AG04450 (cell line): ENCODE data around the gene APH1B. TPM values are rescaled to one million over a fixed set of nuclear protein-coding genes. Genes with fewer than 3 reads are reported as not detected.

Experiments
- CTCF ChIA-PET: fragments of 300-600, 350-600 bp; formaldehyde crosslinking; extraction: SDS; loops from one replicate; lab custom pipeline; 2022; ENCODE audit warnings: antibody characterized with exemption, inconsistent platforms; lab: Charles Lee
- POLR2A ChIA-PET: fragments of 350-600 bp; formaldehyde crosslinking; extraction: SDS; loops from one replicate; lab custom pipeline; 2021; ENCODE audit warnings: antibody characterized with exemption, inconsistent platforms; lab: Yijun Ruan, JAX
- DNase-seq: peaks from one replicate; pipeline ENCODE4 v3.0.0-alpha.2; 2011; ENCODE audit warnings: low read depth, low spot score
- H3K27ac ChIP-seq: one replicate; pipeline ENCODE4 v1.5.1; 2012; ENCODE audit warnings: low read depth, low read length, control low read depth
- H3K27me3 ChIP-seq: one replicate; pipeline ENCODE4 v1.6.0; 2012; ENCODE audit warnings: low read length; ENCODE audit not compliant: control insufficient read depth, insufficient read depth
- H3K4me3 ChIP-seq: 2 replicates; pipeline ENCODE4 v1.5.1; 2011; ENCODE audit warnings: mild to moderate bottlenecking, low read depth, low read length, control low read depth
- H3K9me3 ChIP-seq: 2 replicates; pipeline ENCODE4 v1.5.1; 2012; ENCODE audit warnings: low read length; ENCODE audit not compliant: control insufficient read depth, insufficient read depth
- CTCF ChIP-seq: IDR thresholded peaks from 2 replicates; pipeline ENCODE4 v1.5.1; 2011; ENCODE audit warnings: low read depth, low read length, control low read depth, inconsistent platforms
- polyA plus RNA-seq: library from polyadenylated mRNA; depleted of rRNA; stranded (reverse); fragments of >200 nt; gene quantifications from 2 replicates; pipeline ENCODE4 v1.2.3, GENCODE V29; 2011

The APH1B gene
- polyA plus RNA-seq, 1 experiment: 17.9 TPM

GRCh38 chr15:63344731-63345390, 67.5 kb downstream of the APH1B start:
- no peaks in the 10 kb centered on the region for H3K9me3 ChIP-seq
- no peak for TF ChIP-seq CTCF
- no peak for DNase-seq
- POLR2A ChIA-PET: no interaction called here
- H3K27ac ChIP-seq: no peak overlapping the region
- no peak overlapping the region for H3K4me3 ChIP-seq
- CTCF ChIA-PET: no interaction called here
- H3K27me3 ChIP-seq: no peaks in the 10 kb centered on the region

GRCh38 chr15:63345391-63345752, 68.0 kb downstream of the APH1B start:
- Histone ChIP-seq H3K4me3 (no peak overlapping the region), H3K27me3 (no peaks in the 10 kb centered on the region), H3K9me3 (no peaks in the 10 kb centered on the region), H3K27ac (no peak overlapping the region)
- ChIA-PET CTCF (no interaction called here), POLR2A (no interaction called here)
- DNase-seq: no peak
- no peak for TF ChIP-seq CTCF

- no peaks in the 10 kb centered on the region for H3K27me3 ChIP-seq
- H3K9me3 ChIP-seq: no peaks in the 10 kb centered on the region
- DNase-seq: no peak
- peak overlapping the region; percentile 61 for H3K27ac ChIP-seq
- H3K4me3 ChIP-seq: no peak overlapping the region
- CTCF ChIA-PET: no interaction called here
- POLR2A ChIA-PET: interaction anchor here (0.6 kb wide), 1 partner anchor 31 kb away, joined by 3 read pairs; no protein-coding TSS in a partner anchor
- TF ChIP-seq CTCF: no peak
Measured at GRCh38 chr15:63347074-63347857, 69.9 kb downstream of the APH1B start.

- Histone ChIP-seq H3K9me3 (no peaks in the 10 kb centered on the region), H3K4me3 (no peak overlapping the region), H3K27ac (peak overlapping the region; percentile 61), H3K27me3 (no peaks in the 10 kb centered on the region)
- CTCF ChIA-PET: interaction anchor here (0.6 to 0.7 kb wide), 2 partner anchors 57 to 69 kb away, joined by 3 to 7 read pairs; no protein-coding TSS in a partner anchor
- no peak for TF ChIP-seq CTCF
- DNase-seq: no peak
- POLR2A ChIA-PET: interaction anchor here (0.9 kb wide), 1 partner anchor 23 kb away, joined by 3 read pairs; no protein-coding TSS in a partner anchor
Measured at GRCh38 chr15:63348392-63348791, 71.0 kb downstream of the APH1B start.

GRCh38 chr15:63349156-63349555, 71.8 kb downstream of the APH1B start:
- no peak for TF ChIP-seq CTCF
- ChIA-PET CTCF (no interaction called here), POLR2A (no interaction called here)
- DNase-seq: no peak
- no peaks in the 10 kb centered on the region for H3K9me3 ChIP-seq
- no peak overlapping the region for H3K4me3 ChIP-seq
- no peak overlapping the region for H3K27ac ChIP-seq
- H3K27me3 ChIP-seq: no peaks in the 10 kb centered on the region
